Measurements from ENCODE around the gene ABCA7. TPM values are rescaled to one million over a fixed set of nuclear protein-coding genes. Genes with fewer than 3 reads are reported as not detected.

The ABCA7 gene
- total and polyA plus RNA-seq, 2 experiments from 2014 or later, result 2.1 to 2.6 TPM

DNA sequence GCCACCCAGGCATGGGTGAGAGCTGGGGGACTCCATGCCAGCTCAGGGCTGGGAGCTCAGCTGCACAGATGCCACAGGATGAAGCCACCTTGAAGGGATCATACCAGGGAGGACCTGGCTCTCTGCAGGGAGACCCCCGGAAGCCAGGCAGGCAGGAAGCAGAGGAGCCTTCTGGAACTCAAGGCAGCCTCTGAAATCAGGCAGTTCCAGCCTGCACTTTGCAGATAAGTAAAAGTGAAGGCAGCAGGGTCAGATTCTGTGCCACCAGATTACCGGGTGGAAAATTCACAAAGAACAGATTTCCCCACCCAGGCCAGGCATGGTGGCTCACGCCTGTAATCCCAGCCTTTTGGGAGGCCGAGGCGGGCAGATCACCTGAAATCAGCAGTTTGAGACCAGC, 21.5 kb upstream of the ABCA7 start:
- no peak for TF ChIP-seq EZH2phosphoT487 (IDR thresholded peaks at IDR 0.05; ENCODE audit: insufficient read depth, low read depth)
- TF ChIP-seq EZH2 (IDR thresholded peaks at IDR 0.05; ENCODE audit: insufficient read depth, poor library complexity, severe bottlenecking), result no peak
- Histone ChIP-seq H3K9me3 (ENCODE audit: low read depth) (no peaks in the 10 kb centered on the region), H3K27ac (no peak overlapping the region; the same call in 1 of the 2 replicates), H3K4me3 (0 out of 2 replicates have a peak overlapping the region, but pooled peaks have one; percentile 85), H4K20me1 (ENCODE audit: insufficient read depth) (no peaks in the 10 kb centered on the region; the same call in 1 of the 2 replicates), H3K27me3 (replicated peaks; ENCODE audit: insufficient read depth) (no peaks in the 10 kb centered on the region), H3K4me1 (ENCODE audit: insufficient read depth) (peaks cover 33% of the 10 kb centered on the region), H3F3A (ENCODE audit: insufficient read depth) (peaks cover 17% of the 10 kb centered on the region), H3K36me3 (ENCODE audit: low read depth) (no peaks in the 10 kb centered on the region), H3K9me2 (ENCODE audit: insufficient read depth) (no peaks in the 10 kb centered on the region), H2AFZ (no peak overlapping the region), H3K79me2 (ENCODE audit: insufficient read depth) (peaks cover 75% of the 10 kb centered on the region), H3K4me2 (ENCODE audit: unreplicated experiment) (no peak overlapping the region), H3K9ac (peak overlapping the region; percentile 94; the same call in 1 of the 2 replicates)
- no peak for DNase-seq
- 62 to 80% methylated on average over 5 of the region's 5 CpGs for WGBS, 2 experiments (ENCODE audit: low coverage in 1 of 2, low lambda C conversion rate in 2 of 2, missing lambda C conversion rate in 2 of 2)
- in situ Hi-C loops (cut with MboI), result no loop called here

DNA sequence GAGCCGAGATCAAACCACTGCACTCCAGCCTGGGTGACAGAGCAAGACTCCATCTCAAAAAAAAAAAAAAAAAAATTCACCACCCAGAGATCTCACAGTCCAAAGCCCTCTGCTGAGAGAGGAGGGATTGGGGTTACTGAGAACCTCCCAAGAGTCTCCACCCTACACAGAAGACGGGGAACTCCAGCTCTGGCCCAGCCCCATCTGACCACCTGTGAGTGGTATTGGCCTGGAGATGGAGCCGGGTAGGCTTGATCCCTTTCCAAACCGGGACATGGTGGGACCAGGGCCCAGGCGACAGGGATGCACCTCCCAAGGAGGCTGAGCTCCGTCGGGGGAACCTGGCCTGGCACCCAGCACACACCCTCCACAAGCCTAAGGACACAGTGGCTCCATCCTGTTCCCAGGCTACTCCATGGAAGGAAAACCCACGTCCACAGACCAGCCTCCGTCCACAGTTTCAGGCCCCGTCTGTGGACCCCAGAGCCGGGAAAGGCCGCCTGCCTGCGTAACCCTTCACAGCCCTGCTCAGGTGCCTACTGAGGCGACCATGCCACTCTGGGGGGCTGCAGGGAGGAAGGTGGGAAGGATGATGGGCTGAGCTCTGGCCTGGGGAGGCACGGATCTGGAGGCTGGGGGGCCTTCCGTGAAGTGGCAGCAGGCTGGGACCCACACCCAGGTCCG, 20.8 kb upstream of the ABCA7 start:
- 41 to 43% methylated on average over 16 to 17 of the region's 17 CpGs for WGBS, 2 experiments (ENCODE audit: low coverage in 1 of 2, low lambda C conversion rate in 2 of 2, missing lambda C conversion rate in 2 of 2)
- no peaks in the 10 kb centered on the region for H3K9me2 ChIP-seq (ENCODE audit: insufficient read depth)
- peak overlapping the region; percentile 94 for H3K9ac ChIP-seq
- H3K9me3 ChIP-seq (ENCODE audit: low read depth), result no peaks in the 10 kb centered on the region
- no peaks in the 10 kb centered on the region; the same call in 1 of the 2 replicates for H4K20me1 ChIP-seq (ENCODE audit: insufficient read depth)
- peak overlapping the region; percentile 85 for H3K4me3 ChIP-seq
- peaks cover 17% of the 10 kb centered on the region for H3F3A ChIP-seq (ENCODE audit: insufficient read depth)
- DNase-seq, result no peak
- peaks cover 33% of the 10 kb centered on the region for H3K4me1 ChIP-seq (ENCODE audit: insufficient read depth)
- H3K79me2 ChIP-seq (ENCODE audit: insufficient read depth), result peaks cover 68% of the 10 kb centered on the region
- H2AFZ ChIP-seq, result no peak overlapping the region
- H3K27me3 ChIP-seq (replicated peaks; ENCODE audit: insufficient read depth), result no peaks in the 10 kb centered on the region
- H3K36me3 ChIP-seq (ENCODE audit: low read depth), result no peaks in the 10 kb centered on the region
- no peak for TF ChIP-seq EZH2phosphoT487 (IDR thresholded peaks at IDR 0.05; ENCODE audit: insufficient read depth, low read depth)
- no peak for TF ChIP-seq EZH2 (IDR thresholded peaks at IDR 0.05; ENCODE audit: insufficient read depth, poor library complexity, severe bottlenecking)
- H3K27ac ChIP-seq, result peak overlapping the region; percentile 85; the same call in 1 of the 2 replicates
- in situ Hi-C loops (cut with MboI), result no loop called here
- H3K4me2 ChIP-seq (ENCODE audit: unreplicated experiment), result peak overlapping the region; percentile 92

DNA sequence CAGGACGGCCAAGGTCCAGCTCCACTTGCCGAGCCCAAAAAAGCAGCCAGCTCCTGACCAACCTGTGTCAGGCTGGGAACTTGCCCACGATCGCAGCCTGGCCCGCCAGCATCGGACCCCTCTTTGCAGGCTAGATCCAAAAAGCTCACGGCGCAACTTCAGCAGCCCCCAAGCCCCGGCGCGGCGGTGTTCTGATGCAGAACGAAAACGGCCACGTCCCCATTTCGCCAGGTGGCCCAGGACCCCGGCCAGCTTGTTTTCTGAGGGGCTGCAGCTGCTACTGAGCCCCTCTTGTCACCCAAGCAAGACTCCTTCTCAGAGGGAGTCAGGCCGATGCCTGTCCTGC, 20.3 kb upstream of the ABCA7 start:
- 53 to 60% methylated on average over 18 of the region's 18 CpGs for WGBS, 2 experiments (ENCODE audit: low coverage in 1 of 2, low lambda C conversion rate in 2 of 2, missing lambda C conversion rate in 2 of 2)
- TF ChIP-seq EZH2 (IDR thresholded peaks at IDR 0.05; ENCODE audit: insufficient read depth, poor library complexity, severe bottlenecking) (no peak), EZH2phosphoT487 (IDR thresholded peaks at IDR 0.05; ENCODE audit: insufficient read depth, low read depth) (no peak)
- Histone ChIP-seq H3K36me3 (ENCODE audit: low read depth) (no peaks in the 10 kb centered on the region), H3K4me1 (ENCODE audit: insufficient read depth) (peaks cover 33% of the 10 kb centered on the region), H3K27me3 (replicated peaks; ENCODE audit: insufficient read depth) (no peaks in the 10 kb centered on the region), H3K9me2 (ENCODE audit: insufficient read depth) (no peaks in the 10 kb centered on the region), H3K79me2 (ENCODE audit: insufficient read depth) (peaks cover 63% of the 10 kb centered on the region), H4K20me1 (ENCODE audit: insufficient read depth) (no peaks in the 10 kb centered on the region; the same call in 1 of the 2 replicates), H3K9ac (peak overlapping the region; percentile 94), H3K4me3 (peak overlapping the region; percentile 85), H3K4me2 (ENCODE audit: unreplicated experiment) (peak overlapping the region; percentile 92), H3K27ac (peak overlapping the region; percentile 85), H2AFZ (no peak overlapping the region), H3K9me3 (ENCODE audit: low read depth) (no peaks in the 10 kb centered on the region), H3F3A (ENCODE audit: insufficient read depth) (peaks cover 17% of the 10 kb centered on the region)
- in situ Hi-C loops (cut with MboI), result no loop called here
- DNase-seq, result no peak

DNA sequence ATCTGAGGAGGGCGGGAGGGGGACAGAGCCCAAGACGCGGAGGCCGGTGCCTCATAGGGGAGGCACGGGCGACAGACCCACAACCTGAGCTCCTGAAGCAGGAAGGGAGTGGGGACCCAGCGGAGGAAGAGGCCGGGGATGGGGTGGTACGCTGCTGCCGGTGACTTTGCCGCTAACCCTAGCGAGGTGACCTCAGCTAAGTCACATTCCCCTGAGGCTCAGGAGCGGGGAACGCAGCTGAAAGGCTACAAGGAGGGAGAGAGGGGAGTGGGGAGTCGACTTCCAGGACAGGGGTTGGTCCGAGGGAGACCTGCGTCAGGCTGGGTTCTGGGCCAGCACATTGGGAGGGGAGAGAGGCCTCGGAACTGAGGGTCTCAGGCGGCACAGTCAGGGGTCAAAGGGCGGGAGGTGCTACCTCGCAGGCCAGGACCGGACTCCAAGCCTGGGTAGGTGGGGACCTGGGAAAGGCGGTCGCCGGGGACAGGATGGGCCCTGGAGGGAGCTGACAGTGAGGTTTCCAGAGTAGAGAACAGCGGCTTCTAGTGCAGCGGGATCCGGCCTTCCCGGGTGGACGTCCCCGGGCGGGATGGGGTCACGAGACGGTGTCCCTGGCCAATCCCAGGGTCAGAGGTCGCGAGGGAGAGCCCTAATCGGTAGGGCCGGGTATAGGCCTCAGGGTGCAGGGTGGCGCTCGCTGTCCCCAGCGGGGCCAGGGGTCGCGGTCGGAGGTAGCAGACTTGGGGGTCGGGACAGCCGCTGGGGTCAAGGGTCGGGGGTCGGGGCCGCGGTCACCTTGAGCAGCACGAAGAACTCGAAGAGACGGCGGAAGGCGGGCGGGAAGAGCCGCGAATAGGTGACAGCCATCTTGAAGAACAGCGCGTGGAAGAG, 19.7 kb upstream of the ABCA7 start:
- 2 to 4% methylated on average over 34 to 60 of the region's 60 CpGs for WGBS, 2 experiments (ENCODE audit: low coverage in 1 of 2, low lambda C conversion rate in 2 of 2, missing lambda C conversion rate in 2 of 2)
- H3K4me2 ChIP-seq (ENCODE audit: unreplicated experiment), result peak overlapping the region; percentile 92
- H3K79me2 ChIP-seq (ENCODE audit: insufficient read depth), result peaks cover 57% of the 10 kb centered on the region
- no peaks in the 10 kb centered on the region for H3K36me3 ChIP-seq (ENCODE audit: low read depth)
- peak overlapping the region; percentile 85 for H3K27ac ChIP-seq
- H3K4me3 ChIP-seq, result peak overlapping the region; percentile 85
- TF ChIP-seq EZH2phosphoT487 (IDR thresholded peaks at IDR 0.05; ENCODE audit: insufficient read depth, low read depth), result no peak
- TF ChIP-seq EZH2 (IDR thresholded peaks at IDR 0.05; ENCODE audit: insufficient read depth, poor library complexity, severe bottlenecking), result no peak
- H3K9me2 ChIP-seq (ENCODE audit: insufficient read depth), result no peaks in the 10 kb centered on the region
- no peak for DNase-seq
- H3K9ac ChIP-seq, result peak overlapping the region; percentile 94
- H4K20me1 ChIP-seq (ENCODE audit: insufficient read depth), result no peaks in the 10 kb centered on the region; the same call in 1 of the 2 replicates
- H3K9me3 ChIP-seq (ENCODE audit: low read depth), result no peaks in the 10 kb centered on the region
- peaks cover 33% of the 10 kb centered on the region for H3K4me1 ChIP-seq (ENCODE audit: insufficient read depth)
- H2AFZ ChIP-seq, result no peak overlapping the region
- H3K27me3 ChIP-seq (replicated peaks; ENCODE audit: insufficient read depth), result no peaks in the 10 kb centered on the region
- in situ Hi-C loops (cut with MboI), result no loop called here
- H3F3A ChIP-seq (ENCODE audit: insufficient read depth), result peaks cover 17% of the 10 kb centered on the region
